Fibroblast of villous mesenchyme (primary cell): ENCODE data around the gene ASGR2. TPM values are rescaled to one million over a fixed set of nuclear protein-coding genes. Genes with fewer than 3 reads are reported as not detected.
"Not testable (repeated sequence)": the region's sequence is repeated elsewhere in the genome, so short reads cannot be mapped to it uniquely, and the experiment has no call there.

ENCODE experiments used
- DNase-seq: peaks from one replicate; pipeline ENCODE4 v3.0.0-alpha.2; 2010; ENCODE audit warnings: low read depth
- H3K4me3 ChIP-seq: 2 replicates; pipeline ENCODE4 v1.5.1; 2011; ENCODE audit warnings: low read depth, mild to moderate bottlenecking, low read length
- total RNA-seq: library from RNA; depleted of rRNA; stranded (reverse); fragments of >200 nt; gene quantifications from 2 replicates; pipeline ENCODE4 v1.2.3, GENCODE V29; 2012
- TF ChIP-seq, protein P1 (sequence below): IDR thresholded peaks from 2 replicates; pipeline ENCODE4 v1.5.1; 2012; ENCODE audit warnings: low read depth, mild to moderate bottlenecking, low read length; ENCODE audit not compliant: insufficient read depth

ASGR2 gene
- total RNA-seq: not detected in 2 replicates

DNA sequence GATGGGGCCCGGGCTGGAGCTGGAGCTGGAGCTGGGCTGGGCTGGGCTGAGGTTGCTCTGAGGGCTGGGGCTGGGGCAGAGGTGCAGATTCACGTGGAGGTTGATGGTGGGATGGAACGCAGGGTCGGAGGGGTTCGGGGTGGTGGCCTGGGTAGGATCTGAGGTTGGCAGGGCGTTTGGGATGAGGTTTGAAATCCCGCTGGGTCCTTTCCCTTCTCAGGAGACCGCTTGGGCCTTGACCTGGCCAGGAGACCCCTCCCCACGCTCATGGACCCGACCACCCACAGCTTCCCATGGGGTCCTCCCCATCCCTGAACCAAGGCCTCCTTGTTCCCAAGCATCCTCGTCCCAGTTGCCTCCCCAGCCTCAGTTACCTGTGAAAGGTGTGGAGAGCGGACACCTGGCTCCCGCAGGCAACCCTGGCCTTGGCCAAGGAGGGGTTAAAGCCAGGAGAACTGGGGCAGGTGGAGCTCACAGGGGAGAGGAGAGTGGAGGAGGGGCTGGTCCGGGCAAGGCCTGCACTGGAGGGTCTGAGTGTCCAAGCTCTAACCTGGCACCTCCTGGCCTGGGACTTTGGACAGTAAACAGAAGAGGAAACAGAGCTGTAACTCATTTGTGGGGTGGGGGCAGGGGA lies at the start of gene ASGR2:
TSS of gene ASGR2 (minus strand) at position 582 of the 634 bp plus-strand sequence. CDS start 582 bp downstream, outside the sequence.
- TF ChIP-seq, protein P1, sequence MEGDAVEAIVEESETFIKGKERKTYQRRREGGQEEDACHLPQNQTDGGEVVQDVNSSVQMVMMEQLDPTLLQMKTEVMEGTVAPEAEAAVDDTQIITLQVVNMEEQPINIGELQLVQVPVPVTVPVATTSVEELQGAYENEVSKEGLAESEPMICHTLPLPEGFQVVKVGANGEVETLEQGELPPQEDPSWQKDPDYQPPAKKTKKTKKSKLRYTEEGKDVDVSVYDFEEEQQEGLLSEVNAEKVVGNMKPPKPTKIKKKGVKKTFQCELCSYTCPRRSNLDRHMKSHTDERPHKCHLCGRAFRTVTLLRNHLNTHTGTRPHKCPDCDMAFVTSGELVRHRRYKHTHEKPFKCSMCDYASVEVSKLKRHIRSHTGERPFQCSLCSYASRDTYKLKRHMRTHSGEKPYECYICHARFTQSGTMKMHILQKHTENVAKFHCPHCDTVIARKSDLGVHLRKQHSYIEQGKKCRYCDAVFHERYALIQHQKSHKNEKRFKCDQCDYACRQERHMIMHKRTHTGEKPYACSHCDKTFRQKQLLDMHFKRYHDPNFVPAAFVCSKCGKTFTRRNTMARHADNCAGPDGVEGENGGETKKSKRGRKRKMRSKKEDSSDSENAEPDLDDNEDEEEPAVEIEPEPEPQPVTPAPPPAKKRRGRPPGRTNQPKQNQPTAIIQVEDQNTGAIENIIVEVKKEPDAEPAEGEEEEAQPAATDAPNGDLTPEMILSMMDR: no peak
- no peak for DNase-seq
- H3K4me3 ChIP-seq: no peak within 1 kb of the TSS

GRCh38 chr17:7159571-7159970 lies 44.9 kb upstream of the ASGR2 start:
- not testable (repeated sequence) for DNase-seq, H3K4me3 ChIP-seq

GRCh38 chr17:7158424-7158823 lies 43.8 kb upstream of the ASGR2 start:
- DNase-seq, H3K4me3 ChIP-seq: not testable (repeated sequence)

GRCh38 chr17:7156342-7156940 lies 41.8 kb upstream of the ASGR2 start:
- TF ChIP-seq, protein P1: no peak
- H3K4me3 ChIP-seq: no peak overlapping the region
- no peak for DNase-seq

DNA sequence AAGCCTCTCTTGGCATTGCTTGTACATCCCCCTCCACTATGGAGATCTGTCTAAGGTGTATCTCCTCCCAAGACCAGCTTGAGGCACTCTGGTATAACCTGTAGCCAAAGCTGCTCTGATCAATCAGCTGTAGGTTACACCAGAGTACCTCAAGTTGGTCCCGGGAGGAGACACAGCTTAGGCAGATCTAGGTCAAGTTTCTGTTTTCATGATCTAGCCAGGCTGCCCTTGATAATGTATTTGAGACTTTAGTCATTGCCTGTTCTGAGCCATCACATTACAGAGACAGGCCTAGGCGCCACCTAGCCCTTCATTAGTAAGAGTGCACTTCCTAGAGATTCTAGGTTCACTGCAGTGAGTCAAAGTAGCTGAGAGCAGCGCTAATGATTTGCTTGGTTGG lies 33.1 kb upstream of the ASGR2 start:
- no peak overlapping the region for H3K4me3 ChIP-seq
- DNase-seq: no peak
- TF ChIP-seq, protein P1: no peak

DNA sequence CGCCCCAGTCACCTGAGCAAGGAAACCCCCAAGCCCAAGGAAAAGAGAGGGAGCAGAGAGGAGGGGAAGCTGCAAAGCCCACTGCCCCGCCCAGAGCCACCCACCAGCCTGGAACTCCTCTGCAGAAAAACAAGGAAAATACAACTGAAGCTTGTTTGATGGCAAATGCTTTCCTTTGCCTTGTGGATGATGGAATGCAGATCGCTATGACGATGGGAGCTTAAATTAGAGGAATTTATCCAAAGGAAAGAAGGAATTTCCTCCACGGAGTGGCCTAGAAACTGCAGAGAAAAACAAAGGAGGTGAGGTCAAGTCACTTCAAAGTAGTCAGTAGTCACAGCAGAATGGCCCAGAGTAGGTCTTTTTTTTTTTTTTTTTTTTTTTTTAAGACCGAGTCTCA lies 31.5 kb upstream of the ASGR2 start:
- DNase-seq: no peak
- TF ChIP-seq, protein P1: no peak
- H3K4me3 ChIP-seq: no peak overlapping the region

DNA sequence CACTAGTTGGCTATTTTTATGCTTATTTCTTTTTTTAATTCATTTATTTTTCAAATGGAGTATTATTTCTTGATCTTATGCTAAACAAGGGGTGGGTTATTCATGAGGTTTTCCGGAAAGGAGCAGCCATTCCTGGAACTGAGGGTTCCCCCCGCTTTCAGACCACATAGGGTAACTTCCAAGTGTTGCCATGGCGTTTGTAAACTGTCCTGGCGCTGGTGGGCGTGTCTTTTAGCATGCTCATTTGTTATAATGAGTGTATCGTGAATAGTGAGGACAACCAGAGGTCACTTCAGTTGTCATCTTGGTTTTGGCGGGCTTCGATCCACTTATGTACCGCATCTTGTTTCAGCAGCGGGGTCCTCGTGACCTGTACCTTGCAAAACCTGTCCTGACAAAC lies 29.6 kb upstream of the ASGR2 start:
- no peak overlapping the region for H3K4me3 ChIP-seq
- no peak for DNase-seq
- TF ChIP-seq, protein P1: no peak

DNA sequence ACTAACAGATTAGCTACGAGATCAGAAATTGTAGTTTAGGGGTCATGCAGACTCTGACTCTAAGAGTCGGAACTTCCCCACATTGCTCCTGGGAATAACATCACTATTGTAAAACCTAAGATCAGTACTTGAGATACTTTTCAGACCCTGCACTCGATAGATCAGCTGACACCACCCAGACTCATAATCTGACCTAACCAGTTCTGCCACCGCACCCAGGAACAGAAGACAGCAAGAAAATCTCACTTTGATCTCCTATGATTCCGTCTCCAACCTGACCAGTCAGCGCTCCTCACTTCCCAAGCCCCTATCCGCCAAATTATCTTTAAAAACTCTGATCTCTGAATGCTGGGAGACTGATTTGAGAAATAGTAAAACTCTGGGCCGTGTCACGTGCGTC lies 27.2 kb upstream of the ASGR2 start:
- no peak for DNase-seq
- TF ChIP-seq, protein P1: no peak
- no peak overlapping the region for H3K4me3 ChIP-seq
